ENCODE measurements around the gene C3orf52.

Gene C3orf52

DNA sequence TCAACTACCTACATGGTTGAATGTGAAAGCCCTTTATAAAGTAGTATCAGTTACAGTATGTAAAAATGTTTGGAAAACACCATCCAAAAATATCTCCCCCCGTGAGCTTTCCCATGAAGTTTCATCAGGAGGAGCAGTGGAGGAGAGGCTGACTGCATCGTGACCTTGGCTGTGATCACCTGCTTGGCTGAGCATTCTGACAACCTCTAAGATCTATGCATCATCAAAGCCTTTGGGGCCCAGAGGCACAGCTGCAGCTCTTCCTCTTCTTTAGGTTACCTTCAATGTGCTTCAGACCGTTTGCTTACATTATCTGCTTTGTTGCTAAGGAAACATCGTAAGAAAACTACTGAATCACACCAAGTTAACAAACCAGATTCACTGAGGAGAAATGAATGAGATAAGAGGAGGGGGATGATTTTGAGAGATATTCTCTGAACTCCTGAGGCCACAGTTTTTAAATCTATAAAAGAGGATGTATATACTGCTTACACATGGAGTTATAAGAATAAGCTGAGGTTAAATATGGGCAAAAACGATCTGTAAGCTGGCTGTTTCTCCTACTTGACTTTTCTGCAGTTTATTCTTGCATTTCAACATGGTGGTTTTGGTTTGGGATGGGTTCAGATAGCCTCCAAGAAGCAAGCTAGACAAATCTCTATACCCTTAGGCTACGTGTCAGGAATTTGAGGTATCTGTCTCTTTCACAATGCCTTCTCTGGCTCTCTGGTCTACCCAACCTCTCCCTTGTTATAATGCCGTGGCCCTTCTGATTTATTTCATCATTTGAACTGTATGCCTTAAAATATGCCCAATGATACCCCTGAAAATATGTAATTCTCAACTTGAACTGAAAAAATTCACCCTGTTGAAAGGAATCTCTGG is 42.9 kb downstream of the C3orf52 start:
- ATAC-seq (replicated peaks; ENCODE audit: extremely low read depth, poor library complexity, severe bottlenecking) (peak; percentile 70), DNase-seq (ENCODE audit: low spot score in 2 of 2) (peak in 1 of 2 donors; percentile 23)
- Mint-ChIP-seq H3K9me3 (no peaks in the 10 kb centered on the region), H3K36me3 (ENCODE audit: insufficient read depth) (peaks cover 13% of the 10 kb centered on the region), H3K27me3 (no peaks in the 10 kb centered on the region), H3K4me3 (no peak overlapping the region), H3K27ac (ENCODE audit: low read depth) (peak overlapping the region; percentile 44), H3K4me1 (peaks cover 47% of the 10 kb centered on the region)

- Mint-ChIP-seq H3K27ac (ENCODE audit: low read depth) (peak overlapping the region; percentile 44), H3K4me1 (peaks cover 51% of the 10 kb centered on the region), H3K36me3 (ENCODE audit: insufficient read depth) (peaks cover 11% of the 10 kb centered on the region), H3K4me3 (peak overlapping the region; percentile 32), H3K27me3 (no peaks in the 10 kb centered on the region), H3K9me3 (no peaks in the 10 kb centered on the region)
- ATAC-seq (replicated peaks; ENCODE audit: extremely low read depth, poor library complexity, severe bottlenecking), result no peak
- no peak for DNase-seq (ENCODE audit: low spot score in 2 of 2)
Observed at GRCh38 chr3:112129925-112130637, 43.9 kb downstream of the C3orf52 start.

DNA sequence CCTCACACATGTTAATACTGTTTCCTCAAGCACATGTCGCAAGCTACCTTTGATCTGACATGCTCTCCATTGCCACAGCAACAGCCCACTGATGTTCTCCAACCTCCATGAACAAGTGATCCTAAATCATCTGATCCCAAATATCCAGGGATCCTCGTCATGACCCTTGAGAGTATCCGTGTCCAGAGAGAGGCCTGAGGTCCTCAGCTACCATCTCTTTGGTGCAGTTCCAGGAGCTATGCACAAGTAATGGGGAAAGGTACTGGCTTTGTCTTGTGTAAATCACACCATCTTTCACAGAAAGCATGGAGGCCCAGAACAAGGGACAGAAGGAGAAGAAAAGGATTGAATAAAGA is 44.4 kb downstream of the C3orf52 start:
- Mint-ChIP-seq H3K4me3 (peak overlapping the region; percentile 32), H3K36me3 (ENCODE audit: insufficient read depth) (peaks cover 8% of the 10 kb centered on the region), H3K9me3 (no peaks in the 10 kb centered on the region), H3K27me3 (no peaks in the 10 kb centered on the region), H3K27ac (ENCODE audit: low read depth) (peak overlapping the region; percentile 44), H3K4me1 (peaks cover 49% of the 10 kb centered on the region)
- no peak for DNase-seq (ENCODE audit: low spot score in 2 of 2)
- no peak for ATAC-seq (replicated peaks; ENCODE audit: extremely low read depth, poor library complexity, severe bottlenecking)

- H3K4me3 Mint-ChIP-seq, result peak overlapping the region; percentile 39
Observed at GRCh38 chr3:112131111-112131510, 44.9 kb downstream of the C3orf52 start.

DNA sequence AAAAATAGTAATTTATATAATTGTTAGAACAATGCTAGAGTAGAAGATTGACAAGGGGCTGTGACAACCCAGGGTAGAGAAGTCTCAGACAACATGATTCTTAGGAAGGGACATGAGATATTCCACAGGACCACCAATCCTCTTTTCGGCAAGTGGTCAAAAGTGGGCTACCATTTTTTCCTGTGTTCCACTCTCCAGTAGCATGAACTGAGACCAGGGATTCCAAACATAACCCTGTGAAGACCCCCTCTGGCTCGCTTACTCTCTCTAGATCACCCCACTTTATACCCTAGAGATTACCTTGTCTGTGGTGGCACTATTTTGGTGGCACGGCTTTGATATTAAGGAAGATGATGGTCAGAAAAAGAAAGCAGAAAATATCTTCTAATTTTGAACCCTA is 45.9 kb downstream of the C3orf52 start:
- Mint-ChIP-seq H3K4me1 (peaks cover 42% of the 10 kb centered on the region), H3K4me3 (peak overlapping the region; percentile 81), H3K27me3 (peaks cover 6% of the 10 kb centered on the region), H3K9me3 (no peaks in the 10 kb centered on the region), H3K27ac (ENCODE audit: low read depth) (peak overlapping the region; percentile 83), H3K36me3 (ENCODE audit: insufficient read depth) (peaks cover 6% of the 10 kb centered on the region)
- no peak for DNase-seq (ENCODE audit: low spot score in 2 of 2)
- ATAC-seq (replicated peaks; ENCODE audit: extremely low read depth, poor library complexity, severe bottlenecking), result no peak

More at GRCh38 chr3:112131111-112131510, 44.9 kb downstream of the C3orf52 start:
- Mint-ChIP-seq H3K36me3 (ENCODE audit: insufficient read depth) (peaks cover 8% of the 10 kb centered on the region), H3K27me3 (no peaks in the 10 kb centered on the region), H3K4me1 (peaks cover 47% of the 10 kb centered on the region), H3K9me3 (no peaks in the 10 kb centered on the region), H3K27ac (ENCODE audit: low read depth) (no peak overlapping the region)
- DNase-seq (ENCODE audit: low spot score in 2 of 2), result no peak
- ATAC-seq (replicated peaks; ENCODE audit: extremely low read depth, poor library complexity, severe bottlenecking), result no peak

GRCh38 chr3:112132554-112132953 is 46.4 kb downstream of the C3orf52 start:
- no peaks in the 10 kb centered on the region for H3K9me3 Mint-ChIP-seq
- H3K27ac Mint-ChIP-seq (ENCODE audit: low read depth), result peak overlapping the region; percentile 83
- peaks cover 47% of the 10 kb centered on the region for H3K4me1 Mint-ChIP-seq

GRCh38 chr3:112132975-112133448 is 46.8 kb downstream of the C3orf52 start, which contains the start of gene GCSAM:
Gene GCSAM (minus strand): TSS chr3:112133248. CDS start chr3:112133120, 128 bp downstream.
- Mint-ChIP-seq H3K9me3 (no peaks in the 10 kb centered on the region), H3K4me3 (peak within 1 kb of the TSS; percentile 81), H3K4me1 (peaks cover 48% of the 10 kb centered on the region), H3K36me3 (ENCODE audit: insufficient read depth) (peaks cover 6% of the 10 kb centered on the region), H3K27me3 (peaks cover 10% of the 10 kb centered on the region), H3K27ac (ENCODE audit: low read depth) (peak within 1 kb of the TSS; percentile 83)
- peak; percentile 63 for ATAC-seq (replicated peaks; ENCODE audit: extremely low read depth, poor library complexity, severe bottlenecking)
- peak; percentile 31 to 43 for DNase-seq (ENCODE audit: low spot score in 2 of 2)

More at GRCh38 chr3:112132554-112132953, 46.4 kb downstream of the C3orf52 start:
- peaks cover 10% of the 10 kb centered on the region for H3K27me3 Mint-ChIP-seq
- peaks cover 6% of the 10 kb centered on the region for H3K36me3 Mint-ChIP-seq (ENCODE audit: insufficient read depth)
- no peak for ATAC-seq (replicated peaks; ENCODE audit: extremely low read depth, poor library complexity, severe bottlenecking)
- peak overlapping the region; percentile 81 for H3K4me3 Mint-ChIP-seq
- no peak for DNase-seq (ENCODE audit: low spot score in 2 of 2)

- ATAC-seq (replicated peaks; ENCODE audit: extremely low read depth, poor library complexity, severe bottlenecking) (no peak), DNase-seq (ENCODE audit: low spot score in 2 of 2) (no peak)
- H3K4me3 Mint-ChIP-seq, result peak overlapping the region; percentile 81
- H3K9me3 Mint-ChIP-seq, result no peaks in the 10 kb centered on the region
- H3K27me3 Mint-ChIP-seq, result peaks cover 10% of the 10 kb centered on the region
- peaks cover 6% of the 10 kb centered on the region for H3K36me3 Mint-ChIP-seq (ENCODE audit: insufficient read depth)
- peaks cover 47% of the 10 kb centered on the region for H3K4me1 Mint-ChIP-seq
- peak overlapping the region; percentile 83 for H3K27ac Mint-ChIP-seq (ENCODE audit: low read depth)
Observed at GRCh38 chr3:112133626-112134334, 47.6 kb downstream of the C3orf52 start.

GRCh38 chr3:112134335-112135124 is 48.3 kb downstream of the C3orf52 start:
- Mint-ChIP-seq H3K4me1 (peaks cover 42% of the 10 kb centered on the region), H3K36me3 (ENCODE audit: insufficient read depth) (peaks cover 3% of the 10 kb centered on the region), H3K9me3 (no peaks in the 10 kb centered on the region), H3K27ac (ENCODE audit: low read depth) (peak overlapping the region; percentile 83), H3K4me3 (peak overlapping the region; percentile 17), H3K27me3 (peaks cover 10% of the 10 kb centered on the region)
- DNase-seq (ENCODE audit: low spot score in 2 of 2) (no peak), ATAC-seq (replicated peaks; ENCODE audit: extremely low read depth, poor library complexity, severe bottlenecking) (peak; percentile 34)

GRCh38 chr3:112136046-112136445 is 49.9 kb downstream of the C3orf52 start:
- ATAC-seq (replicated peaks; ENCODE audit: extremely low read depth, poor library complexity, severe bottlenecking) (no peak), DNase-seq (ENCODE audit: low spot score in 2 of 2) (no peak)
- H3K4me1 Mint-ChIP-seq, result peaks cover 35% of the 10 kb centered on the region
- peaks cover 10% of the 10 kb centered on the region for H3K27me3 Mint-ChIP-seq
- H3K27ac Mint-ChIP-seq (ENCODE audit: low read depth), result no peak overlapping the region
- H3K9me3 Mint-ChIP-seq, result no peaks in the 10 kb centered on the region
- H3K36me3 Mint-ChIP-seq (ENCODE audit: insufficient read depth), result peaks cover 3% of the 10 kb centered on the region
- H3K4me3 Mint-ChIP-seq, result no peak overlapping the region

GRCh38 chr3:112136959-112137693 is 50.9 kb downstream of the C3orf52 start:
- no peak overlapping the region for H3K27ac Mint-ChIP-seq (ENCODE audit: low read depth)

More at GRCh38 chr3:112136959-112137693, 50.9 kb downstream of the C3orf52 start:
- Mint-ChIP-seq H3K4me1 (peaks cover 34% of the 10 kb centered on the region), H3K36me3 (ENCODE audit: insufficient read depth) (peaks cover 3% of the 10 kb centered on the region), H3K9me3 (no peaks in the 10 kb centered on the region), H3K27me3 (peaks cover 10% of the 10 kb centered on the region), H3K4me3 (no peak overlapping the region)
- ATAC-seq (replicated peaks; ENCODE audit: extremely low read depth, poor library complexity, severe bottlenecking), result no peak
- DNase-seq (ENCODE audit: low spot score in 2 of 2), result no peak

All from central memory CD8-positive, alpha-beta T cell (primary cell).